ENCODE results near the gene DCP1A.
"Not testable (repeated sequence)": the region's sequence is repeated elsewhere in the genome, so short reads cannot be mapped to it uniquely, and the experiment has no call there.

The DCP1A gene

GRCh38 chr3:53361852-53362251 lies 14.5 kb upstream of the DCP1A start:
- TF ChIP-seq Cebpa-rat (IDR thresholded peaks at IDR 0.05), result no peak
- H3K9me3 ChIP-seq (replicated peaks in 1 of 11), result no peaks in the 10 kb centered on the region
- no peaks in the 10 kb centered on the region for H3K36me3 ChIP-seq
- no peak overlapping the region for H3K9ac ChIP-seq
- no peaks in the 10 kb centered on the region for H3K4me1 ChIP-seq
- no peak overlapping the region for H3K27ac ChIP-seq
- no peak overlapping the region for H3K4me3 ChIP-seq
- H3K4me2 ChIP-seq, result no peak overlapping the region
- no peaks in the 10 kb centered on the region for H3K27me3 ChIP-seq
- H4K20me1 ChIP-seq, result no peaks in the 10 kb centered on the region

GRCh38 chr3:53357458-53357857 lies 10.1 kb upstream of the DCP1A start:
- Histone ChIP-seq H3K27ac (no peak overlapping the region), H3K4me3 (no peak overlapping the region), H3K9ac (no peak overlapping the region), H3K9me3 (replicated peaks in 1 of 11) (no peaks in the 10 kb centered on the region), H4K20me1 (no peaks in the 10 kb centered on the region), H3K4me1 (peaks cover 0 to 23% (median 10%) of the 10 kb centered on the region in 10 experiments; a peak in 11 of 20 replicates), H3K27me3 (no peaks in the 10 kb centered on the region), H3K36me3 (no peaks in the 10 kb centered on the region), H3K4me2 (no peak overlapping the region)
- no peak for TF ChIP-seq Cebpa-rat (IDR thresholded peaks at IDR 0.05)

- Histone ChIP-seq H3K9ac (no peak overlapping the region), H3K36me3 (no peaks in the 10 kb centered on the region), H3K4me1 (peaks cover 0 to 36% (median 10%) of the 10 kb centered on the region in 10 experiments; a peak in 11 of 20 replicates), H3K27me3 (no peaks in the 10 kb centered on the region), H4K20me1 (no peaks in the 10 kb centered on the region), H3K4me3 (no peak overlapping the region), H3K9me3 (replicated peaks in 1 of 11) (no peaks in the 10 kb centered on the region), H3K27ac (peak overlapping the region in 2 of 11 experiments; percentile 11 to 32; a peak in 3 of 22 replicates), H3K4me2 (peak overlapping the region in 6 of 11 experiments; percentile 3 to 66 (median 38); a peak in 10 of 22 replicates)
- no peak for TF ChIP-seq Cebpa-rat (IDR thresholded peaks at IDR 0.05)
Measured at GRCh38 chr3:53354945-53355498, 7.7 kb upstream of the DCP1A start.

DNA sequence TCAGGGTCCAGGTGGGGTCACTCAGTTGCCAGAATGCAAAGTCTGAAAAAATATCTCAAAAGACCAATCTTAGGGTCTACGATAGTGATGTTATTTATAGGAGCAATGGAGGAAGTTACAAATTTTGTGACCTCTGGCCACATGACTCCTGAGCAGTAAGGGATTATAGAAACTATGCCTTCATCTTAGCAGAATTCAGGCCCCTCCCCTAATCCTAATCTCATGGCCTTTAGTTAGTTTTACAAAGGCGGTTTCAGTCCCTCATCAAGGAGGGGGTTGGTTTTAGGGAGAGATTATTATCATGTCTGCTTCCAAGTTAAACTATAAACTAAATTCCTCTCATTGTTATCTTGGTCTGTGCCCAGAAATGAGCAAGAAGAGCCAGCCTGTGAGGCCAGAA lies 5.9 kb upstream of the DCP1A start:
- Histone ChIP-seq H3K36me3 (no peaks in the 10 kb centered on the region), H3K4me3 (no peak overlapping the region), H3K27ac (no peak overlapping the region), H4K20me1 (no peaks in the 10 kb centered on the region), H3K9ac (no peak overlapping the region), H3K9me3 (replicated peaks in 1 of 11) (no peaks in the 10 kb centered on the region), H3K4me1 (peaks cover 1 to 41% (median 10%) of the 10 kb centered on the region in 10 experiments; a peak in 13 of 20 replicates), H3K27me3 (no peaks in the 10 kb centered on the region), H3K4me2 (peak overlapping the region in 1 of 11 experiments; percentile 19; a peak in 1 of 22 replicates)
- no peak for TF ChIP-seq Cebpa-rat (IDR thresholded peaks at IDR 0.05)

- H3K4me3 ChIP-seq, result no peak overlapping the region
Measured at GRCh38 chr3:53350652-53351051, 3.3 kb upstream of the DCP1A start.

GRCh38 chr3:53348118-53348517 lies 775 bp upstream of the DCP1A start:
- Histone ChIP-seq H3K4me3 (peak overlapping the region; percentile 81 to 96 (median 89)), H3K4me1 (peaks cover 11 to 45% (median 22%) of the 10 kb centered on the region in 10 experiments; a peak in 19 of 20 replicates), H3K36me3 (peaks cover 14 to 22% (median 17%) of the 10 kb centered on the region in 11 experiments), H4K20me1 (peaks cover 0 to 25% (median 6%) of the 10 kb centered on the region in 11 experiments; a peak in 10 of 22 replicates), H3K27ac (peak overlapping the region; percentile 78 to 97 (median 91)), H3K9ac (peak overlapping the region; percentile 78 to 98 (median 95)), H3K4me2 (peak overlapping the region; percentile 60 to 88 (median 74))
- not testable (repeated sequence) for H3K9me3 ChIP-seq (replicated peaks in 1 of 11); H3K27me3 ChIP-seq

More at GRCh38 chr3:53350652-53351051, 3.3 kb upstream of the DCP1A start:
- Histone ChIP-seq H3K36me3 (no peaks in the 10 kb centered on the region), H3K27me3 (no peaks in the 10 kb centered on the region), H3K4me2 (peak overlapping the region in 3 of 11 experiments; percentile 16 to 38 (median 25); a peak in 3 of 22 replicates), H3K9me3 (replicated peaks in 1 of 11) (no peaks in the 10 kb centered on the region), H3K27ac (peak overlapping the region in 3 of 11 experiments; percentile 21 to 38 (median 29); a peak in 5 of 22 replicates), H3K4me1 (peaks cover 13 to 47% (median 20%) of the 10 kb centered on the region in 10 experiments), H4K20me1 (peaks cover 0 to 10% (median 2%) of the 10 kb centered on the region in 11 experiments; a peak in 6 of 22 replicates), H3K9ac (peak overlapping the region in 2 of 11 experiments; percentile 4 to 11; a peak in 1 of 22 replicates)
- no peak for TF ChIP-seq Cebpa-rat (IDR thresholded peaks at IDR 0.05)

DNA sequence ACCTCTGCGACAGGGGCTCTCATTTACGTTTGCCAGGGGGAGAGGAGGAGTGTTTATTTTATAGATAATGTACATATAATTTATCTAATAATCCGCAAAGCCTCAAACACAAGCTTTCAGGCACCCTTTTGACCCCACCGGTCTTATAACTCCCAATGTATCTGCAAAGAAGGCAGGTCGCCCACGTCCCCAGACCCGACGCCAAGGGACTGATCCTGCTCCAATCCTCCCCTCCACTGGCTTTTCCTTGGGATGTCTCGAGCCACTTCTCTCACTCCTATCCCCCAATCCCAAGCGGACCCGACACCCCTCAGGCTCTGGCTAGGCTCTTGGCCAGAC lies 452 bp downstream of the DCP1A start:
- H3K4me1 ChIP-seq, result peaks cover 11 to 45% (median 22%) of the 10 kb centered on the region in 10 experiments; a peak in 19 of 20 replicates
- H3K27ac ChIP-seq, result peak overlapping the region; percentile 78 to 97 (median 91)

GRCh38 chr3:53346514-53346913 lies 829 bp downstream of the DCP1A start:
- Histone ChIP-seq H3K4me1 (peaks cover 11 to 45% (median 22%) of the 10 kb centered on the region in 10 experiments; a peak in 19 of 20 replicates), H3K9me3 (replicated peaks in 1 of 11) (no peaks in the 10 kb centered on the region), H3K4me3 (peak overlapping the region; percentile 81 to 96 (median 89)), H3K4me2 (peak overlapping the region; percentile 67 to 94 (median 87)), H3K36me3 (peaks cover 29 to 38% (median 33%) of the 10 kb centered on the region in 11 experiments), H3K9ac (peak overlapping the region; percentile 78 to 98 (median 95)), H3K27ac (peak overlapping the region; percentile 78 to 97 (median 91)), H4K20me1 (peaks cover 0 to 40% (median 15%) of the 10 kb centered on the region in 11 experiments; a peak in 11 of 22 replicates), H3K27me3 (no peaks in the 10 kb centered on the region)
- TF ChIP-seq Cebpa-rat (IDR thresholded peaks at IDR 0.05), result no peak

More for the DNA sequence above, 452 bp downstream of the DCP1A start:
- no peak for TF ChIP-seq Cebpa-rat (IDR thresholded peaks at IDR 0.05)
- H3K27me3 ChIP-seq, result no peaks in the 10 kb centered on the region
- peak overlapping the region; percentile 78 to 98 (median 95) for H3K9ac ChIP-seq
- peak overlapping the region; percentile 81 to 96 (median 89) for H3K4me3 ChIP-seq
- H4K20me1 ChIP-seq, result peaks cover 0 to 38% (median 15%) of the 10 kb centered on the region in 11 experiments; a peak in 11 of 22 replicates
- no peaks in the 10 kb centered on the region for H3K9me3 ChIP-seq (replicated peaks in 1 of 11)
- peaks cover 25 to 34% (median 29%) of the 10 kb centered on the region in 11 experiments for H3K36me3 ChIP-seq
- H3K4me2 ChIP-seq, result peak overlapping the region; percentile 67 to 94 (median 87)

DNA sequence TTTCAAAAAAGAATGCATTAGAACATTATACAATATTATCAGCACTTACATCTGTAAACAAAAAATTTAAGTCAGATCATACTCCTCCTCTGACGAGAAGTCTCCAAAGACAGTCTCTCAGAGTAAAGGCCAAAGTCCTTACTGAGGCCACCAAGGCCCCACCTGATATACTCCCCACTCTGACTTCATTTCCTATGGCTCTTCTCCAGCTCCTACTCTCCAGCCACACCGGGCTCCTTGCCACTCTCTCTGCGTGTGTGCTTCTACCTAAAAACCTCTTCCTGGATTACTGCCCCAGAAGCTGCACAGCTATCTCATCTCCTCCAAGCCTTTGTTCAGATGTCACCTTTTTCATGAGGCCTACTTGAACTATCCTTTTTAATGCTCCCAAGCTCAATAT lies 5.0 kb downstream of the DCP1A start:
- Histone ChIP-seq H3K27ac (no peak overlapping the region), H3K4me1 (peaks cover 0 to 23% (median 17%) of the 10 kb centered on the region in 10 experiments; a peak in 18 of 20 replicates), H3K27me3 (no peaks in the 10 kb centered on the region), H3K4me2 (no peak overlapping the region), H4K20me1 (peaks cover 0 to 72% (median 24%) of the 10 kb centered on the region in 11 experiments; a peak in 14 of 22 replicates), H3K36me3 (peaks cover 67 to 75% (median 73%) of the 10 kb centered on the region in 11 experiments), H3K9me3 (replicated peaks in 1 of 11) (no peaks in the 10 kb centered on the region), H3K9ac (no peak overlapping the region), H3K4me3 (no peak overlapping the region)
- no peak for TF ChIP-seq Cebpa-rat (IDR thresholded peaks at IDR 0.05)
